PFSK-1 (cell line): Measurements from ENCODE around the gene SLC2A6.

ENCODE experiments used
- POLR2AphosphoS5 ChIP-seq: IDR thresholded peaks from 2 replicates; pipeline ENCODE4 v1.6.1; 2012; ENCODE audit warnings: low read depth, mild to moderate bottlenecking, control low read depth, low read length, moderate library complexity
- SIN3A ChIP-seq: IDR thresholded peaks from 2 replicates; pipeline ENCODE4 v1.6.1; 2012; ENCODE audit warnings: mild to moderate bottlenecking, low read length, moderate library complexity, borderline replicate concordance; ENCODE audit not compliant: insufficient read depth
- TAF1 ChIP-seq: IDR thresholded peaks from 2 replicates; pipeline ENCODE4 v1.6.1; 2012; ENCODE audit warnings: low read length, control low read depth, borderline replicate concordance; ENCODE audit not compliant: insufficient read depth
- TF ChIP-seq, protein P1 (sequence below), 2 experiments: IDR thresholded peaks; 2 replicates each; pipeline versions ENCODE4 v1.6.1 to v1.8.0; 2011 to 2012; ENCODE audit warnings: low read depth in 2 of 2, low read length in 2 of 2, control low read depth in 1 of 2, inconsistent platforms in 1 of 2, mild to moderate bottlenecking in 1 of 2, moderate library complexity in 1 of 2; ENCODE audit not compliant: insufficient read depth in 1 of 2

DNA sequence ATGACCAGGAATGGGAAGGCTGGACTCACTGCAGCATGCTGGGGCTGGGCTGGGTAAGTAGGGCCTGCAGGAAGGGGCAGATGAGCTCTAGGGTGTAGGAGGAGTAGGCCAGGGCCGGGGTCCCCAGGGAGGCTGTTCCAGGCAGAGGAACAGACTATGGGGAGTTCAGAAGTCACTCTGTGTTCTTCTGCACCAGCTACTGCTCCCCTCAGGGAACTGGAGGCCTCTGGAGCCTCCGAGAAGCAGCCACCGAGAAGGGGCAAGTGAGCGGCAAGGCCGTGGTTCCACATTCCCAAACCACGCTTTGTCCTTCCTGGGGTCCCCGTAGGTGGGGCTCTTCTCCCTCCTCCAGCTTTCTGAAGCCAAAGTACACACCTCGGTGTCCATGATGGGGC is 8.4 kb upstream of the SLC2A6 start:
- no peak for TF ChIP-seq POLR2AphosphoS5
- TF ChIP-seq SIN3A: no peak
- TF ChIP-seq TAF1: no peak
- TF ChIP-seq, protein P1, sequence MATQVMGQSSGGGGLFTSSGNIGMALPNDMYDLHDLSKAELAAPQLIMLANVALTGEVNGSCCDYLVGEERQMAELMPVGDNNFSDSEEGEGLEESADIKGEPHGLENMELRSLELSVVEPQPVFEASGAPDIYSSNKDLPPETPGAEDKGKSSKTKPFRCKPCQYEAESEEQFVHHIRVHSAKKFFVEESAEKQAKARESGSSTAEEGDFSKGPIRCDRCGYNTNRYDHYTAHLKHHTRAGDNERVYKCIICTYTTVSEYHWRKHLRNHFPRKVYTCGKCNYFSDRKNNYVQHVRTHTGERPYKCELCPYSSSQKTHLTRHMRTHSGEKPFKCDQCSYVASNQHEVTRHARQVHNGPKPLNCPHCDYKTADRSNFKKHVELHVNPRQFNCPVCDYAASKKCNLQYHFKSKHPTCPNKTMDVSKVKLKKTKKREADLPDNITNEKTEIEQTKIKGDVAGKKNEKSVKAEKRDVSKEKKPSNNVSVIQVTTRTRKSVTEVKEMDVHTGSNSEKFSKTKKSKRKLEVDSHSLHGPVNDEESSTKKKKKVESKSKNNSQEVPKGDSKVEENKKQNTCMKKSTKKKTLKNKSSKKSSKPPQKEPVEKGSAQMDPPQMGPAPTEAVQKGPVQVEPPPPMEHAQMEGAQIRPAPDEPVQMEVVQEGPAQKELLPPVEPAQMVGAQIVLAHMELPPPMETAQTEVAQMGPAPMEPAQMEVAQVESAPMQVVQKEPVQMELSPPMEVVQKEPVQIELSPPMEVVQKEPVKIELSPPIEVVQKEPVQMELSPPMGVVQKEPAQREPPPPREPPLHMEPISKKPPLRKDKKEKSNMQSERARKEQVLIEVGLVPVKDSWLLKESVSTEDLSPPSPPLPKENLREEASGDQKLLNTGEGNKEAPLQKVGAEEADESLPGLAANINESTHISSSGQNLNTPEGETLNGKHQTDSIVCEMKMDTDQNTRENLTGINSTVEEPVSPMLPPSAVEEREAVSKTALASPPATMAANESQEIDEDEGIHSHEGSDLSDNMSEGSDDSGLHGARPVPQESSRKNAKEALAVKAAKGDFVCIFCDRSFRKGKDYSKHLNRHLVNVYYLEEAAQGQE (IDR thresholded peaks at IDR 0.05; ENCODE audit: insufficient read depth in 1 of 2, low read depth in 2 of 2, low read length in 2 of 2): no peak
